KOPT-K1 (cell line): ENCODE data around the gene PSPC1.
"Not testable (repeated sequence)": the region's sequence is repeated elsewhere in the genome, so short reads cannot be mapped to it uniquely, and the experiment has no call there.

Source experiments
- H3K27ac ChIP-seq: fragments of 200-600 bp; sonication (generic); 2 replicates; pipeline ENCODE4 v1.5.1; 2016; ENCODE audit warnings: antibody characterized with exemption, mild to moderate bottlenecking, low read depth, low read length; ENCODE audit not compliant: poor library complexity, severe bottlenecking
- H3K36me3 ChIP-seq: fragments of 200-600 bp; sonication (generic); 2 replicates; pipeline ENCODE4 v1.5.1; 2017; ENCODE audit warnings: antibody characterized with exemption, mild to moderate bottlenecking, low read length, moderate library complexity; ENCODE audit not compliant: insufficient read depth
- H3K9me3 ChIP-seq: fragments of 200-600 bp; sonication (generic); 2 replicates; pipeline ENCODE4 v1.5.1; 2017; ENCODE audit warnings: antibody characterized with exemption, low read length, mild to moderate bottlenecking; ENCODE audit not compliant: insufficient read depth, poor library complexity, severe bottlenecking

Gene PSPC1

DNA sequence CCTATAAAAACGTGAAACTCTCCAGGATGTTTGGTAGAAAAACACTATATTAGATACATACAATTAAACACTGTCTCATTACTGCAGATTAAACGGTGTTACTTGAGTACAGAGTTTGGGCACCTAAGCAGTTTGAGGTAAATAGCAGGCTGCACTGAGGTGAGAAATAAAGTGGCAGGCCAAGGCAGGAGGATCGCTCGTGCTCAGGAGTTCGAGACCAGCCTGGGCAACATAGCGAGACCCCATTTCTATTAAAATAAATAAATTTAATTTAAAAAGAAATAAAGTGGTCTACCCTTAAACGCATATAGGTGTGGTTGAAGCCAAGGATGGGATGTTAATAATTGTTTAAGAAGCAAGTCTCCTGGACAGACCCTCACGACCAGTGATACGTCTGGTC is 1.2 kb downstream of the PSPC1 start:
- H3K9me3 ChIP-seq = no peaks in the 10 kb centered on the region
- peaks cover 10% of the 10 kb centered on the region for H3K36me3 ChIP-seq
- peak overlapping the region; percentile 92 for H3K27ac ChIP-seq

DNA sequence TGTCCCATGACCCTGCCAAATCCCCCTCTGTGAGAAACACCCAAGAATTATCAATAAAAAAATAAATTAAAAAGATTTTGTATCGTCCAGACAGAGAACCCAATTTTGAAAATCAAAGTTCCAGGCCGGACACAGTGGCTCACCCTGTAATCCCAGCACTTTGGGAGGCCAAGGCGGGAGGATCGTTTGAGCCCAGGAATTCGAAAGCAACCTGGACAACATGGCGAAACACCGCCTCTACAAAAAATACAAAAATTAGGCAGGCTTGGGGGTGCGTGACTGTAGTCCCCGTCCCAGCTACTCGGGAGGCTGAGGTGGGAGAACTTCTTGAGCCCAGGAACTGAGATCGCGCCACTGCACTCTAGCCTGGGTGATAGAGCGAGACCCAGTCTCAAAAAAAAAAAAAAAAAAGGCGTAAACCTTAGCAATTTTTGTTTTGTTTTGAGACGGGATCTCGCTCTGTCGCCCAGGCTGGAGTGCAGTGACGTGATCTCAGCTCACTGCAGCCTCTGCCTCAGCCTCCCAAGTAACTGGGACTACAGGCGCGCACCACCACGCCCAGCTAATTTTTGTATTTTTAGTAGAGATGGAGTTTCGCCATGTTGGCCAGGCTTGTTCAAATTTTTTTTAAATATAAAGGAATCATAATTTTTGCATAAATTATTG is 1.9 kb downstream of the PSPC1 start:
- H3K9me3 ChIP-seq, H3K27ac ChIP-seq: not testable (repeated sequence)
- peaks cover 16% of the 10 kb centered on the region for H3K36me3 ChIP-seq

DNA sequence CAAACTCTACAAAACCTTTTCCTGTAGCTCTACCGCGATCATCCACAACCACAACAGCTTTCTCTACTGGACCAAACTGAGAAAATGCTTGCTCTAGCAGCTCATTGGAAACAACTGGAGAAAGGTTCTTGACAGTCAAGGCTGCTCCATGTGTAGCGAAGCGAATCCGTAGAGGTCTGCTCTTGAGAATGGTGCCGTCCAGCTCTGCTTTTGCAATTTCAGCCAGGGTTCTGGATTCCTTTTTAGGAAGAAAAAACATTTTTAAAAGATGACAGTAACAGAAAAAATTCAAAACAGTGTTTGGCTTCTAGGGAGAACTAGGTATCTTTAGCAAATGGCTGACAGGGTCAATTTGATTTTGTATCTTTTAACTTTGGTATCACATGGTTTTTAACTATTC is 10.4 kb downstream of the PSPC1 start:
- H3K36me3 ChIP-seq = peaks cover 96% of the 10 kb centered on the region
- no peak overlapping the region for H3K27ac ChIP-seq
- H3K9me3 ChIP-seq = no peaks in the 10 kb centered on the region

DNA sequence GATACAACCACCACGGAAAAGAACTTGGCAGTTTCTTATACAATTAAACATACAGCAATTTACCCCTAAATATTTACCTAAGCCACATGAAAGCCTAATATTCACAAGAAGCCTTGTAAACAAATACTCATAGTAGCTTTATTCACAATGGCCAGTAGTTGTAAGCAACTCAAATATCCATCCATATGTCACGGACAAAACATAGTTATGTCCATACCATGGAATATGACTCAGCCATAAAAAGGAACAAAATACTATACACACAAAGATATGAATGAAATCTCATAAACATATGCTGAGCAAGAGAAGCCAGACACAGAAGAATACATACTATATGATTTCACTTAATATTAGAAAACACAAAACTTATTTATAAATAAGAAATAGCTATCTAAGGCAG is 12.9 kb downstream of the PSPC1 start:
- no peak overlapping the region for H3K27ac ChIP-seq
- H3K9me3 ChIP-seq = no peaks in the 10 kb centered on the region
- peaks cover 99% of the 10 kb centered on the region for H3K36me3 ChIP-seq

DNA sequence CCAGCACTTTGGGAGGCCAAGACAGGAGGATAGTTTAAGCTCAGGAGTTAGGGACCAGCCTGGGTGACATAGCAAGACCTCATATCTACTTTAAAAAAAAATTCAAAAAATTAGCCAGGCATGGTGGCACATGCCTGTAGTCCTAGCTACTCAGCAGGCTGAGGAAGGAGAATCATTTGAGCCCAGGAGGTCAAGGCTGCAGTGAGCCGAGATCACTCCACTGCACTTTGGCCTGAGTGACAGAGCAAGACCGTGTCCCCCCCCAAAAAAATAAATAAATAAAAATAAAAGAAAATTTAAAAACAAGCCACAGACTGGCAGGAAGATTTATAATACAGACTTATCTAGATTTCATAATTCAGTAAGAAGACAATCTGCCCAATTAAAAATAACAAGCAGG is 14.8 kb downstream of the PSPC1 start:
- no peaks in the 10 kb centered on the region for H3K9me3 ChIP-seq
- H3K27ac ChIP-seq = no peak overlapping the region
- H3K36me3 ChIP-seq = peaks cover 100% of the 10 kb centered on the region

DNA sequence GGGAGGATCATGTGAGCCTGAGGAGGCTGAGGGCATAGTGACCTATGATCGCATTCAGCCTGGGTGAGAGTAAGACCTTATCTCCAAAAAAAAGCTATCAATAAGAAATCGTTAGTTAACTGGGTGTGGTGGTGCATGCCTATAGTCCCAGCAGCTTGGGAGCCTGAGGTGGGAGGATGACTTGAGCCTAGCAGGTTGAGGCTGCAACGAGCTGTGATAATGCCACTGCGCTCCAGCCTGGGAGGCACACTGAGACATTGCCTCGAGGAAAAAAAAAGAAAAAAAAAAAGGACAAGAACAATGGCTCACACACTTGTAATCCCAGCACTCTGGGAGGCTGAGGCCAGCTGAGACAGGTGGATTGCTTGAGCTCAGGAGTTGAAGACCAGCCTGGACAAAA is 16.2 kb downstream of the PSPC1 start:
- peaks cover 100% of the 10 kb centered on the region for H3K36me3 ChIP-seq
- no peaks in the 10 kb centered on the region for H3K9me3 ChIP-seq
- H3K27ac ChIP-seq = no peak overlapping the region

DNA sequence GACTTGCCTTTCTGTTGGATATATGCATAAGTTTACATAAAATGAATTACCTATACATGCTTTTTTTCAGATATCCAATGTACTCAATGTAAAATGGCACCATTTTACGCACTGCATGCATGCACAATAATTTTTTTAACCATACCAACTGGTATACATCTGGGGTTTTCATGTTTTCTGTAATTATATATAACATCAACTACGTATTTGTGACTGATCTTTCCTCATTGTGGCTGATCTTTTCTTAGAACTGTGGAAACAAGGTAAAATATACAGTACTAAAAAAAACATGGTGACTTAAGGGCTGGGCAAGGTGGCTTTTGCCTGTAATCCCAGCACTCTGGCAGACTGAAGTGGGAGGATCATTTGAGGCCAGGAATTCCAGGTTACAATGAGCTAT is 18.5 kb downstream of the PSPC1 start:
- Histone ChIP-seq H3K27ac (no peak overlapping the region), H3K9me3 (no peaks in the 10 kb centered on the region), H3K36me3 (peaks cover 98% of the 10 kb centered on the region)

DNA sequence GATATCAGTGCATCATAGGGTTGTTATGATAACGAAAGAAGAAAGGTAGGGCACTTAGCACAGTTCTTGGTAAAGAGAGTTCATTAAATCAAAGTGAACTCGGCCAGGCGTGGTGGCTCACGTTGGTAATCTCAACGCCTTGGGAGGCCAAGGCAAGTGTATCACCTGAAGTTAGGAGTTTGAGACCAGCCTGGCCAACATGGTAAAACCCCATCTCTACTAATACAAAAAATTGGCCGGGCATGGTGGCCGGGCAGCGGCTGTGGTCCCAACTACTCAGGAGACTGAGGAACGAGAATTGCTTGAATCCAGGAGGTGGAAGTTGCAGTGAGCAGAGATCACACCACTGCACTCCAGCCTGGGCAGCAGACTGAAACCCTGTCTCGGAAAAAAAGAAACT is 19.1 kb downstream of the PSPC1 start:
- H3K9me3 ChIP-seq = no peaks in the 10 kb centered on the region
- peaks cover 98% of the 10 kb centered on the region for H3K36me3 ChIP-seq
- no peak overlapping the region for H3K27ac ChIP-seq

DNA sequence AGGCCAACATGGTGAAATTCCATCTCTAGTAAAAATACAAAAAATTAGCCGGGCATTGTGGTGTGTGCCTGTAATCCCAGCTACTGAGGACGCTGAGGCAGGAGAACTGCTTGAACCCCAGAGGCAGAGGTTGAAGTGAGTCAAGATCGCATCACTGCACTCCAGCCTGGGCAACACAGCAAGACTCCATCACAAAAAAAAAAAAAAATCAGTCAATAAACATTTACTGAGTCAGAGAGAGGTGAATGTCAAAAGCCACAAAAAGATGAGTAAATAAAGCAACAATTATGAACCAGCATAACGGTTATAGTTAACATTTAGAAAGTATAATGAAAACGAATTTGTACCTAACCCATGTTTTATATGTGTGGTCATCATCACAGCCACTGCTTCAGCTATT is 23.1 kb downstream of the PSPC1 start:
- no peak overlapping the region for H3K27ac ChIP-seq

DNA sequence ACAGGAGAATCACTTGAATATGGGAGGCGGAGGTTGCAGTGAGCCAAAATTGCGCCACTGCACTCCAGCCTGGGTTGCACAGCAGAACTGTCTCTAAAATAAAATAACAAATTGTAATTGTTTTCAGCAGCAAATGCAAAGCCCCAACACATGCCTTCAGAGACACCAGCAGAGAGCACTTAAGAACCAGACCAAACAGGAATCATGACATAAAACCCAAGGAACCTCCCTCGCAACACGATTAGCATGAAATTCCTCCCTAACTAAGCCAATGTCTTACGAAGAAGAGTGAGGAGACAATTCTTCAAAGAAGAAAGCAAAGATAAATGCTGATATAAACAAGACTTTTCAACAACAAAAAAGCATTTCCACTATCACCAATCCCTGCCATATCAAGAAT is 40.1 kb downstream of the PSPC1 start:
- Histone ChIP-seq H3K36me3 (peaks cover 97% of the 10 kb centered on the region), H3K27ac (no peak overlapping the region), H3K9me3 (no peaks in the 10 kb centered on the region)

More for the DNA sequence above, 23.1 kb downstream of the PSPC1 start:
- peaks cover 98% of the 10 kb centered on the region for H3K36me3 ChIP-seq
- H3K9me3 ChIP-seq = no peaks in the 10 kb centered on the region

DNA sequence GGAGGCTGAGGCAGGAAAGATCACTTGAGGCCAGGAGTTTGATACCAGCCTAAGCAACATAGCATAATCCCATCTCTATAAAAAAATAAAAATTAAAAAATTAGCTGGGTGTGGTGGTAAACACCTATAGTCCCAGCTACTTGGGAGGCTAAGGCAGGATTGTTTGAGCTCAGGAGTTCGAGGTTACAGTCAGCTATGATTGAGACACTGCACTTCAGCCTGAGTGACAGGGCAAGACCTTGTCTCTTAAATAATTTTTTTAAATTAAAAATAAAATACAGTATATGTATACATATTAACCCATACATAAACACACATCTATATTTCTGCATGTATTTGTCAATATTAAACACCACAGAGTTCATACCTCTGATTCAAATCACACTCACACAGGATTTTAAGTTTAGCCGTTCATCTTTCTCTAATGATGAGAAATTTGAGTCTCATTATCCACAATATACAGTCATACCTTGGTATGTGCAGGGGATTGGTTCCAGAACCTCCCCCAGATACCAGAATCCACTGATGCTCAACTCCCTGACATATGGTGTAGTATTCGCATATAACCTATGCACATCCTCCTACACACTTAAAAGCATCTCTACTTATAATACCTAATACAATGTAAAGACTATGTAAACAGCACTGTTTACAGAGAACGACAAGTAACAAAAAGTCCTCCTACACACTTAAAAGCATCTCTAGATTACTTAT is 44.7 kb downstream of the PSPC1 start:
- no peaks in the 10 kb centered on the region for H3K9me3 ChIP-seq
- no peak overlapping the region for H3K27ac ChIP-seq
- peaks cover 98% of the 10 kb centered on the region for H3K36me3 ChIP-seq

DNA sequence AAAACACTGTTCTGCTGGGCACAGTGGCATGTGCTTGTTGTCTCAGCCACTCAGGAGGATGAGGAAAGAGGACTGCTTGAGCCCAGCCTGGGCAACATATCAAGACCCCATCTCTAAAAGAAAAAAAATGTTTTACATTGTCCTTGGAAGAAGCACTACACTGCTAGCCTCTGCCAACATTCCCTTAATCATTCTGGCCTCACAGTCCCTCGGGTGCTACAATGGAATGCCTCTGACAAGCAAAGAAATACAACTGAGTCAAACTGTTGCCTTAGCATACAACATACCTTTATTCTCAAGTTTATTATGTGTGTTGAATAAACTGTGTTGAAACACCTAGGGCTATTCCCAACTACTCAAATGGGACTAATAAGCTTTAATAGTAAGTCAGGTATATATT is 56.1 kb downstream of the PSPC1 start:
- H3K27ac ChIP-seq = no peak overlapping the region
- H3K9me3 ChIP-seq = no peaks in the 10 kb centered on the region
- H3K36me3 ChIP-seq = peaks cover 99% of the 10 kb centered on the region

DNA sequence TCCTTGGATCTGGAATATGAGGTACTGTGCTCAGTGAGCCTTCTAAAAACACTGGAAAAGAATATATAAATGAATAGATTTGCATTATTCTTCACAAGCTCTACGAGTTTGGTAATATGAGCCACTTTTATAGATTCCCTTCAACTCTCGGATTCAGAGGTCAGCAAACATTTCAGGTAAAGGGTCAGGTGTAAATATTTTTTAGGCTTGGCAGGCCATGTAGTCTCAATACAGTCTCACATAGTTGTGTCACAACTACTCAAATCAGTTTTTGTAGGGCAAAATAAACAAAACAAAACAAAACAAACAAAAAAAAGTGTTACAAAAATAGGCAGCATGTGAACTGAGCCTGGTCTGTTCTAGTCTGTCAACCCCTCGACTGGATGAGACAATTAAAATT is 57.4 kb downstream of the PSPC1 start:
- peaks cover 94% of the 10 kb centered on the region for H3K36me3 ChIP-seq
- H3K27ac ChIP-seq = no peak overlapping the region
- no peaks in the 10 kb centered on the region for H3K9me3 ChIP-seq

DNA sequence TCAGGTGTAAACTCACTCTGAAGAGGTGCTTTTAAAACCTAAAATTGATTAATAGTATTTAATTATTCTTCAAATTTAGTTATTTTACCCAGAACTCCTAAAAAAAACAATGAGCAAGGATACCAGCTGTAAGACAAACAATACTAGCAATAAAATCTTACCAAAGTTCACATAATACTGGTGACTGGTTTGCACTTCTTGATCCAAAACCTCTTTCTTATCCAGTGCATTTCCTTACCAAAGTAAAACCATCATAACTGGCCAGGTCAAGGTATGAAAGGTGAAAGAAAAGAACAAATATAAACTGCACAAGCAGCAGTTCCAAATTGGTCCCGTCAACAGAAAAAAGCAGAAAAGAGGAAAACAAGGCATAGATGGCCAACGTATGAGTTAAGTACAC is 62.7 kb downstream of the PSPC1 start:
- Histone ChIP-seq H3K36me3 (peaks cover 84% of the 10 kb centered on the region), H3K27ac (no peak overlapping the region), H3K9me3 (no peaks in the 10 kb centered on the region)

DNA sequence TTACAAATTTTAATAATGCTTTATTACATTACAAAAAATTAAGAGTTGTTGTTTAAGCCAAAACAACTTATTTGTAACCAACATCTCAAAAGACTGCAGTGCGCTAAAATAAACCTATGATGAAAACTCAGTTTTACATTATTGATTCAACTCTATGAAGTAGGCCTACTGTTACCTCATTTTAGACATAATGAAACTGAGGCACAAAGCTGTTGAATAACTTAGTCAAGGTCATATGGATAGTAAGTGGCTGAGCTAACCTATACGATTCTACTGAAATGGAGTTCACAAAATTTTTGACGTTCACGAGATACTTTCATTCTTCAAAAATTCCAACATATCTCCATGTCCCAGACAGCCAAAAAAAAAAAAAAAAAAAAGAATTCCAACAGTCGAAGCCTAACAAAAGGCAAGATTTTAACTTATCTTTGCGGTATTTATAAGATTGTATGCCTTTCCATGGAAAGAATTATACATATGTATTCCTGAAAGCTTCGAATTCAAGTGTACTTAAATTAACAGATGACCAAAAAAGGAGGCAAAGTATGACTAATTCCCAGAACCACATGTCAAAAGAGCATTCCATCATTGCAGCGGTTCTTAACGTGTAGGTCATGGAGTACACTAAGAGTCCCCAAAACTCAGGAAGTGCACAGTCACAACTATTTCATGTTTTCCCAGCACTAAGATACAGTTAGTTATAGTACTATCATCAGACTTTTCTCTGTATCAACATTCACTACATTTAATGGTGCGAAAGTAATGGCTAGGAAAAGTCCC is 69.4 kb downstream of the PSPC1 start:
- Histone ChIP-seq H3K9me3 (no peaks in the 10 kb centered on the region), H3K27ac (no peak overlapping the region), H3K36me3 (peaks cover 56% of the 10 kb centered on the region)
